ENCODE measurements around the gene FAM83B.
"Not testable (repeated sequence)": the region's sequence is repeated elsewhere in the genome, so short reads cannot be mapped to it uniquely, and the experiment has no call there.

The FAM83B gene

DNA sequence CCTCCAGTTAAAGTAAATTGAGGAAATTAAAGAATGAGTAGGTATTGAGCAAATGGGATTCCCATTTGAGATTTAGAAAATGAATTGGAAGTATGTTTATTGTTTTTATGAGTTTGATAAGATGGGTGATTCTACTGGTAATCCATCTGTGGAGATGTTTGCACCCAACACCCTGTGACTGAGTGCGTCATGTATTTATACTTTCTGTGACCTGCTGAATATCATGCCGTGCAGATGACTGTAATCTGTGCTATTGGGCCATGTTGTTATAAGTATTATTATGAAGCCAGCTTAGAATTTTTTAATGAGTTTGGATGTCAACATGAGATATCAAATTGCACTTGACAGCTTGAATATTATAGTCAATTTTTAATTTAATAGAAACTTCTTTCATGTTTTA, 17.7 kb downstream of the FAM83B start:
- no peak for DNase-seq

- no peak for DNase-seq
Measured at GRCh38 chr6:54865091-54865631, 18.6 kb downstream of the FAM83B start.

- no peak for DNase-seq
Measured at GRCh38 chr6:54868556-54868955, 22.0 kb downstream of the FAM83B start.

DNA sequence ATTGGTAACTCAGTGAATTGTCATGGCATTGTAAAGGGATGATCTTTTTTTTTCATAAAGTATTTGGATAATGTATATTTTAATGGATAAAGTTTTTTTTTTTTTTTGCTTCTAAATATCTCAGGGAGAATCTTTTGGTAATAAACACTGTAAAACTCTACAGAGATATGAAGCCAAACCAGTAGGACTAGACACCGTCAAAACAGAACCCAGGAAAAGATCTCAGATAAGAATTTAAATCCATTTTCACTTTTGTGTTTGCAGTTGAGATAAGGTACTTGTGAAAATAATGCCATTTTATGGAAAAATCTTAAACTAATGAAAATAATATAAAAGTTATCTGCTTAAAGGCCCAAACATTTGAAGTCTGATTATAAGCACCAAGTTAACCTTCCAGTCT, 27.0 kb downstream of the FAM83B start:
- no peak for DNase-seq

GRCh38 chr6:54874349-54875048, 27.9 kb downstream of the FAM83B start:
- no peak for DNase-seq

- DNase-seq = no peak
Measured at GRCh38 chr6:54875539-54875938, 29.0 kb downstream of the FAM83B start.

DNA sequence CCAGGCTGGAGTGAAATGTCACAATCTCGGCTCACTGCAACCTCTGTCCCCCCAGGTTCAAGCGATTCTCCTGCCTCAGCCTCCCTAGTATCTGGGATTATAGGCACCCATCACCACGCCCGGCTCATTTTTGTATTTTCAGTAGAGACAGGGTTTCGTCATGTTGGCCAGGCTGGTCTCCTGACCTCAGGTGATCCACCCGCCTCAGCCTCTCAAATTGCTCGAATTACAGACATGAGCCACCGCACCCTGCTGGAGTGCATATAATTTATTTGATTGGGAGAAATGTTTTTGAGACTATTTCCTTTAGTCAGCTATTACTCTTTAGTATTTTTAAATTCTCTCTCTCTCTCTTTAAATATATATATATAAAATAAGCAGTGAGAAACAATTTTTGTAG, 29.8 kb downstream of the FAM83B start:
- DNase-seq = no peak

GRCh38 chr6:54876871-54877270, 30.3 kb downstream of the FAM83B start:
- DNase-seq = no peak

GRCh38 chr6:54877713-54878317, 31.2 kb downstream of the FAM83B start:
- no peak for DNase-seq

DNA sequence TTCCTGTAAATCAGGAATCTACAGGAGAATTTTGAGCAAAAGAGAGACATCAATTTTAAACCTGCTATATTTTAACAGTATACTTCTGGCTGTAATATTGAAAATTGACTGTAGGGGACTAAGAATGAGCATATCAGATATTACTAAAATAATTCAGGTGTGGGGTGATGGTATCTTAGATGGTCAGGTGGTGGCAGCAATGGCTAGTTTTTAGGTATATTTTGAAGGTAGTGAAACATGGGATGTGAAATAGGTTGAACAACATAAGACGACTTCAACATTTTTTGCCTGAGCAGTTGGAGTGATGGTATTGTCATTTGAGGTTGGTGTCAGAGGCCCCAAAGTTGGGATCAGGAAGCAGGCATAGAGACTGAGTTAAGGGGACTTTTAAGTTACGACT, 32.1 kb downstream of the FAM83B start:
- no peak for DNase-seq

DNA sequence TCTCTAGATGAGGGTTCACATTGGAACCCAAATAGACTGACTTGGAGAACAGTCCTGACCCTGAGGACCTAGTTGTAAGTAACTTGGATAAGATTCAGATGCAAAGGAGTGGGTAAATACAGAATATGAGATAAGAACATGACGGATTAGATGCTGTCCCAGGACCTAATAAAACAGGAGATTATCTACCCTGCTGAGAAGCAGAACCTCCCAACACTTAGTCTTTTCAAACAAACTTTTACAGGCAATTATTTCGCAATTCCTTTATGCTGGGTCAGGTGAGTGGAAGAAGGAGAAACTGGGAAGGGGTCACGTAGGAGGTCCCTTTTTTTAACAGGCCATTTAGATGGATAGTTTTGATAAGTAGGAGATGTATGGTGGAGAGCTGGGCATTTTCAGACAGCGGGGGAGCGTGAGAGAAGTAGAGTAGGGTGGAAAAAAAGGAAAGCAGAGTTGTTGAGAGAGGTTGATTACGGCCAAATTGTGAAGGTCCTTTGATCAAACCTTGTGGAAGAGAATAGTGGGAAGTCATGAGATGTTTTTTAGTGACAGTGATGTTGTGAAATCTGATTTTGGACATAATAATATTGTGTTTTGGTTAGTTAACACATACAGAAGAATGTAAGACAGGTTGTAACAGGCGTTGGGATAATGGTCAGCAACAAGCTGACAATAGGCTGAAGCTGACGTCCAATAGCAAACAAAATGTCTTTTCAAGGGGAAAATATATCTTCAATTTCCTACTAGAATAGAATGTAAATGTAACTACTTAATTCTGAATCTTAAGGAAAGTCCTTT, 32.8 kb downstream of the FAM83B start:
- DNase-seq = no peak

GRCh38 chr6:54881067-54881730, 34.6 kb downstream of the FAM83B start:
- no peak for DNase-seq

DNA sequence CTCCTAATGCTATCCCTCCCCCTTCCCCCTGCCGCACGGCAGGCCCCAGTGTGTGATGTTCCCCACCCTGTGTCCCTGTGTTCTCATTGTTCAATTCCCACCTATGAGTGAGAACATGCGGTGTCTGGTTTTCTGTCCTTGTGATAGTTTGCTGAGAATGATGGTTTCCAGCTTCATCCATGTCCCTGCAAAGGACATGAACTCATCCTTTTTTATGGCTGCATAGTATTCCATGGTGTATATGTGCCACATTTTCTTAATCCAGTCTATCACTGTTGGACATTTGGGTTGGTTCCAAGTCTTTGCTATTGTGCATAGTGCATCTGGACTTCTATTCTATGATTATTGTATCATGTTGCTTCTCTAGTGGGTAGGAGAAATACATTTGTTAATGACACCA, 35.3 kb downstream of the FAM83B start:
- DNase-seq = not testable (repeated sequence)

- DNase-seq = no peak
Measured at GRCh38 chr6:54886932-54887584, 40.5 kb downstream of the FAM83B start.

DNA sequence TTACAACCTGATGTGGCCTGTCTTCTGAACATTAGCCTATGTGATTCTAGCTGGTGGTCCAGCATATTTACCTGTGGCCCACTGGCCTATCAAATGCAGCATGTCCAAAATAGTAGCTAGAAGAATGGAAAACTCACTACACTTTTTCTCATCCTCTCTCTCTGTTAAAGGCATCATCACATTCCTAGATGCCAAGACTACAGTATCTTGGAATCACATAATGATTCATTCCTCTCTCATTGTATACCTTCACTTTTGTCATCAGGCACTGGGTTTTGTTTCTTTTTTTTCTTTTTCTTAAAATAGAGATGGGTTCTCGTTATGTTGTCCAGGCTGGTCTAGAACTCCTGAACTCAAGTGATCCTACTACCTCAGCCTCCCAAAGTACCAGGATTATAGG, 45.0 kb downstream of the FAM83B start:
- DNase-seq = no peak

- DNase-seq = no peak
Measured at GRCh38 chr6:54892831-54893230, 46.3 kb downstream of the FAM83B start.

DNA sequence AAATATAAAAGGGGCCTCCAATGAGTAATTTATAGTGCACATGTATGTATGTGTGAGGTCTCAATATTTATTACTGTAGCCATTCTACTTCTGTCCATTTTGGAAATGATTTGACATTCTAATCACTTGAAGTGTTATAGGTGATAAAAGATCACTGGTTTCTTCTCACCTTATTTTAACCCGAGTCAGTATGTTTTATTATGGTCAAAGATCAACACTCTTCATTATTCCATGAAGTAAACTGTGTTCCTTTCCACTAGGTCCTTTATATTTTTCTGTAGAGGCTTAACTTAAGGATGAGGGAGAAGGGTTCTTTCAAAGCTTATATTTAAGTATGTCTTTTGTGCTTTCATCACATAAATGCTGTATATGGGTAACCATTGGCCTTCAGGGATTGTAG, 47.2 kb downstream of the FAM83B start:
- DNase-seq = no peak

DNA sequence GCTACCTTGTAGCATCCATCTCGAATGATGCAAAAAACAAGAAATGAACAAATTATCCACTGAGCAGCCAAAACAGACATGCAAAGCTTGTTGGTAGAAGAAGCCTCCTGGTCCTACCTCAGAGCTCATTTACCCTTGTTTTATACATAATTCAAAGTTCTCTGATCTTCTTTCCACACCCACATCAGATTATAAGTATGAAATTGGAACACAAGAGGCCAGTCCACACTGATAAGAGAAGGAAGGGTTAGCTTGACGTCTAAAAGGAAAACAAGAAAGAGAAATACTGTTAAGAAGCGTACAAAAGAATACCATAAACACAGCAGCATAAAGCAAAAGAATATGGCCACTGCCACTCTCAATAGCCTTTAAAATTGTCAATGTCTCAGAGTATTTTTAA, 49.7 kb downstream of the FAM83B start:
- DNase-seq = no peak

DNA sequence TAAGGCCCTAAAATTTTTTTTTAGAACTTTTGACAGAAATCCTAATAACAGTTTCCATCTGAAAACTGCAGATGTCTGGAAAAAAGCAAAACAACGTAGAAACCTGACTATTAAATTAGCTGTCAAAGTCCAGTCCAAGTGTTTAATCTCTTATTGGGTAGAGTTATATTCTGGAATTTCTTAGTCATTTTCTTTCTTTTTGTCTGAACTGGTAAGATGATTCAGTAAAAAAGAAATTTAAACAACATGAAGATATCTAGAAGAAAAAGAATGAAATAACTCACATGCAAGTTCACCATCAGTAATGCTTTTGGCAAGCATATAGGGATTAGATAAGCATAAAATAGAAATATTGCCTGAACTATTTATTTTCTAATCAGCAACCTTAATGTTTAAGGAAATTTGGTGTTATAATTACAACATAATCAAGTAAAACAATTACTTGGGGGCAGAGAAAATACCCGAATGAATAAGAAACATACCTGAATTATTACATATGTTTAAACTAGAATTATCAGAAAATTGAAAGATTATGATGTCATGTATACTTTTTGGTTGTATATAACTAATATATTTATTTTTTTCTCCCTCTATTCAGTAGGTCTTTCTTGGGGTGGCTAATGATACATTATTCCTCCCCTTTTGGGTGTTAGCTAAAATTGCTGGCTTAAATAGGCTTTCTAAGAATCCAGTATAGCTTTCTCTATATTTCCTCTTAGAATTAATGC, 51.1 kb downstream of the FAM83B start:
- DNase-seq = no peak

- DNase-seq = no peak
Measured at GRCh38 chr6:54898767-54899166, 52.2 kb downstream of the FAM83B start.

DNA sequence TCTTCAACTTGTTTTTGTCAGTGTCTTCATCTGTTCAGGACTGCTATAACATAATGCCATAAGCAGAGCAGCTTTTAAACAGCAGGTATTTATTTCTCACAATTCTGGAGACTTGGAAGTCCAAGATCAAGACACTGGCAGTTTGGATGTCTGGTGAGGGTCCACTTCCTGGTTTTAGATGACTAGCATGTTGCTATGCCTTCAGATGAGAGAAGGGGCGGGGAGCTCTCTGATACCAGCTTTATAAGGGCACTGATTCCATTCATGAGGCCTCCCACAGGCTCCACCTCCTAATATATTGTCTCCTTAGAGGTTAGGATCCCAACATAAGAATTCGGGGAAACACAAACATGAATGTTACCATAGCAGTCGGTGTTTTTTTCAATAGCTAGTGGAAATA, 52.9 kb downstream of the FAM83B start:
- no peak for DNase-seq

DNA sequence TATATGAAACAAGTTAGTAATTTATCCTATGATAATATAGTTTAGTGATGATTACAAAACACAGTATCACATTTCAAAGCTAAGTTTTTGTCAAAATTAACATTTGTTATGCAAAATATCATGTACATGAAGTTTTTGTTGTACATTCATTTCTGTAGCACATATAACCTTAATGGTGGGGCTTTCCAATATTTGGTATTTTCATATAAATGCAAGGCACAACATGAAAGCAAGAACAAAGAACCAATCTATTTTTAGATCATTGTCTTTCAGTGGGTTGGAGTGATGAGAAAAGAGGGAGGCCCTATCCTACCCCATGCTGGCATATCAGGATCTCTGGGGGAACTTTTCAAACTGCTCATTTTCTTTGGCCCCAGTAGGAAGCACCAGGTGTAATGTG, 53.4 kb downstream of the FAM83B start:
- DNase-seq = no peak
